PC-3 (cell line): Measurements from ENCODE around the gene CDRT4.

Source experiments
- EZH2 ChIP-seq: fragments of 300-600 bp; sonication (generic); IDR thresholded peaks from one replicate; pipeline ENCODE4 v1.6.1; 2017; ENCODE audit warnings: antibody characterized with exemption, mild to moderate bottlenecking, low read length; ENCODE audit not compliant: unreplicated experiment
- TF ChIP-seq, protein P1 (sequence below): fragments of 300-600 bp; sonication (generic); conservative IDR thresholded peaks from 2 replicates; pipeline ENCODE4 v1.5.1; 2017; ENCODE audit warnings: antibody characterized with exemption, low read depth, mild to moderate bottlenecking, low read length

DNA sequence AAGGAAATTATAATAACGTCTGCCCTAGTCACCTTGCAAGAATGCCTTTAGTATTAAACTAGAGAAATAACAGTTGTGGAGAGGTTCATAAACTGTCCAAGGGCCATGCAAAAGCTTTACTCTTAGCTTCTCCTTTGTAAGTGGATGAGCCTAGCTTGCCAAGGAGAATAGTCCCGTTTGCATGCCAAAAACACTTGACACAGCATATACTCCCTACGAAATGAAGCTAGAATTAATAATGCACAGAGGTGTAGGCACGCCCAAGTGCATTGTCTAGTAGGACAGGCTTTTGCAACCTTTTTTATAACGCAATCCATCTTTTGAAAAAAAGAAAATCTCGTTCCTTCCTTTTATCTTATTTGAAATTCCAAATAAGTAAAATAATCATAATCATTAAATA lies 12.8 kb upstream of the CDRT4 start:
- TF ChIP-seq EZH2 = no peak
- TF ChIP-seq, protein P1, sequence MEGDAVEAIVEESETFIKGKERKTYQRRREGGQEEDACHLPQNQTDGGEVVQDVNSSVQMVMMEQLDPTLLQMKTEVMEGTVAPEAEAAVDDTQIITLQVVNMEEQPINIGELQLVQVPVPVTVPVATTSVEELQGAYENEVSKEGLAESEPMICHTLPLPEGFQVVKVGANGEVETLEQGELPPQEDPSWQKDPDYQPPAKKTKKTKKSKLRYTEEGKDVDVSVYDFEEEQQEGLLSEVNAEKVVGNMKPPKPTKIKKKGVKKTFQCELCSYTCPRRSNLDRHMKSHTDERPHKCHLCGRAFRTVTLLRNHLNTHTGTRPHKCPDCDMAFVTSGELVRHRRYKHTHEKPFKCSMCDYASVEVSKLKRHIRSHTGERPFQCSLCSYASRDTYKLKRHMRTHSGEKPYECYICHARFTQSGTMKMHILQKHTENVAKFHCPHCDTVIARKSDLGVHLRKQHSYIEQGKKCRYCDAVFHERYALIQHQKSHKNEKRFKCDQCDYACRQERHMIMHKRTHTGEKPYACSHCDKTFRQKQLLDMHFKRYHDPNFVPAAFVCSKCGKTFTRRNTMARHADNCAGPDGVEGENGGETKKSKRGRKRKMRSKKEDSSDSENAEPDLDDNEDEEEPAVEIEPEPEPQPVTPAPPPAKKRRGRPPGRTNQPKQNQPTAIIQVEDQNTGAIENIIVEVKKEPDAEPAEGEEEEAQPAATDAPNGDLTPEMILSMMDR = no peak
